Stomach smooth muscle (tissue), 2 donors: ENCODE measurements around the gene BACE2.
"Not testable (repeated sequence)": the region's sequence is repeated elsewhere in the genome, so short reads cannot be mapped to it uniquely, and the experiment has no call there.

Experiments used
- H3K27ac ChIP-seq: one replicate; pipeline ENCODE4 v1.7.0; 2013; ENCODE audit warnings: mild to moderate bottlenecking, low read length, inconsistent platforms
- H3K27me3 ChIP-seq, 2 donors: one replicate each; pipeline ENCODE4 v1.7.0; 2013; ENCODE audit warnings: low read length in 2 of 2; ENCODE audit not compliant: insufficient read depth in 2 of 2, control insufficient read depth in 1 of 2
- H3K36me3 ChIP-seq, 2 donors: one replicate each; pipeline ENCODE4 v1.7.0; 2013; ENCODE audit warnings: low read length in 2 of 2; ENCODE audit not compliant: control insufficient read depth in 2 of 2, insufficient read depth in 2 of 2
- H3K4me1 ChIP-seq: one replicate; pipeline ENCODE4 v1.7.0; 2013; ENCODE audit warnings: low read length; ENCODE audit not compliant: control insufficient read depth, insufficient read depth
- H3K4me3 ChIP-seq, 2 donors: one replicate each; pipeline ENCODE4 v1.7.0; 2013; ENCODE audit warnings: low read length in 2 of 2
- H3K9ac ChIP-seq, 2 donors: one replicate each; pipeline ENCODE4 v1.7.0; 2013; ENCODE audit warnings: low read length in 2 of 2, mild to moderate bottlenecking in 1 of 2
- H3K9me3 ChIP-seq, 2 donors: one replicate each; pipeline ENCODE4 v1.7.0; 2013; ENCODE audit warnings: low read length in 2 of 2; ENCODE audit not compliant: control insufficient read depth in 2 of 2
- donor health status: healthy.
- donor health status: Pancreatic carcinoma.

BACE2 gene

DNA sequence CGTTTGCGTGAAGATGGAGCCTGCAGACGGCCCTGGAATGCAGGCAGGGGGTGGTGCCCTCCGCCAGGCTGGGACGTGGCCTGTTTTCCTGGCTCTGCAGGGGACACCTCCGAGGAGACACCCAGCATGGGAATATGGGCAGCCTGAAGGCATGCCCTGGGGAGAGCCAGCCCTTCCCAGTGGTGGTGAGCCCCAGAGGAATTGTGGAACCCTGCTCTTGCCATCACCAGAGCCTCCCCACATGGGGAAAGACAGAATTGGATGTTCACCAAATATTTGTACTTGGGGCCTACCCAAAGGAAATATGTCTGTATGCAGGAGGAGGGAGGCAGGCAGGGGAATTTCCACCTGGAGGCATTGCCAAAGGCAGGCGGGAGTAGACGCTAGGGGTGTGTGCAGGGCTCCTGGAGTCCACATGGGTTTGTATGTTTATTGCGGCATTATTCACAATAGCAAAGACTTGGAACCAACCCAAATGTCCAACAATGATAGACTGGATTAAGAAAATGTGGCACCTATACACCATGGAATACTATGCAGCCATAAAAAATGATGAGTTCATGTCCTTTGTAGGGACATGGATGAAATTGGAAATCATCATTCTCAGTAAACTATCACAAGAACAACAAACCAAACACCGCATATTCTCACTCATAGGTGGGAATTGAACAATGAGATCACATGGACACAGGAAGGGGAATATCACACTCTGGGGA lies 70.3 kb downstream of the BACE2 start:
- peaks cover 10 to 26% of the 10 kb centered on the region in 2 donors for H3K36me3 ChIP-seq
- H3K27me3 ChIP-seq, H3K9me3 ChIP-seq, H3K9ac ChIP-seq, H3K4me3 ChIP-seq, H3K27ac ChIP-seq, H3K4me1 ChIP-seq: not testable (repeated sequence)

DNA sequence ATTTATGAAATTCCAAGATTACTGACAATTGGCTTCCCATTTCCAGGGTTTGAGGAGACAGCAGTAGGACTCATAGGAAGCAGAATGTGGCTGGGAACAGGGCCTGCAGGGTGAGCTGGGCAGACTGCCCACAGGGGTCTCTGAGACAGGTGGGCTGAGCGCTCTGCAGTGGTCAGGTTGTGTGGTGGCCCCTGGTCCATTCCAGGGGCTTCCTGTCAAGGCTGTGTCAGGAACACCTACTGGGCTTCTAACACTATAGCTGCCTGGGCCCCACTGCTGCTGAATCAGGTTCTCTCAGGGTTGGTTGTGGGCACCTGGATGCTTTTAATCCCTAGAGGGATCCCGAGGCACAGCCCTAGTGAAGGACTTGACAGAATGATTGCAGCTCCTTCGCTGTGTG lies 72.1 kb downstream of the BACE2 start:
- no peaks in the 10 kb centered on the region for H3K9me3 ChIP-seq
- no peak overlapping the region for H3K27ac ChIP-seq
- H3K36me3 ChIP-seq: peaks cover 16 to 33% of the 10 kb centered on the region in 2 donors

DNA sequence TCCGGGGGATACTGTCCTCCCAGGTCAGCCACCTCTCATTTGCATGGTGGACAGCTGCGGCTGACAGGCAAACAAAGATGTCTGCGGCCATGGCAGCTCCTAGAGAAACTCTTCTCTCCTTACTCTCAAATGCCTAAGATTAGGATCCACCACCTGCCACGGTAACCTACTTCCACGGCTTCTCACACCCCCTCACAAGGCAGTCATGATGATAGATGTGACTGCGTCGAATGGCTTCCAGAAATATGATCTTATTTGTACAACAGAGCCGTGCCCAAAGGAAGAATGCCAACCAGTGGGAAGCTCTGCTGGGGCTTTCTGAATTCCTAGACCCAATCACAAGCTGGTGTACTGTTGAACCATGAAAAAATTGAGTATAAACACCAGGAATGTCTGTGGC lies 73.4 kb downstream of the BACE2 start:
- H3K9me3 ChIP-seq: no peaks in the 10 kb centered on the region
- no peak overlapping the region for H3K4me3 ChIP-seq
- H3K27ac ChIP-seq: no peak overlapping the region
- H3K4me1 ChIP-seq: no peaks in the 10 kb centered on the region
- no peaks in the 10 kb centered on the region for H3K27me3 ChIP-seq
- H3K9ac ChIP-seq: no peak overlapping the region
- peaks cover 16 to 37% of the 10 kb centered on the region in 2 donors for H3K36me3 ChIP-seq

More for the DNA sequence above, 72.1 kb downstream of the BACE2 start:
- H3K4me3 ChIP-seq: no peak overlapping the region
- H3K9ac ChIP-seq: no peak overlapping the region
- no peaks in the 10 kb centered on the region for H3K4me1 ChIP-seq
- H3K27me3 ChIP-seq: no peaks in the 10 kb centered on the region

GRCh38 chr21:41242238-41242829 lies 74.4 kb downstream of the BACE2 start:
- no peak overlapping the region for H3K9ac ChIP-seq
- no peaks in the 10 kb centered on the region for H3K27me3 ChIP-seq
- H3K36me3 ChIP-seq: peaks cover 22 to 41% of the 10 kb centered on the region in 2 donors
- no peaks in the 10 kb centered on the region for H3K4me1 ChIP-seq
- no peak overlapping the region for H3K27ac ChIP-seq
- no peak overlapping the region for H3K4me3 ChIP-seq
- no peaks in the 10 kb centered on the region for H3K9me3 ChIP-seq

DNA sequence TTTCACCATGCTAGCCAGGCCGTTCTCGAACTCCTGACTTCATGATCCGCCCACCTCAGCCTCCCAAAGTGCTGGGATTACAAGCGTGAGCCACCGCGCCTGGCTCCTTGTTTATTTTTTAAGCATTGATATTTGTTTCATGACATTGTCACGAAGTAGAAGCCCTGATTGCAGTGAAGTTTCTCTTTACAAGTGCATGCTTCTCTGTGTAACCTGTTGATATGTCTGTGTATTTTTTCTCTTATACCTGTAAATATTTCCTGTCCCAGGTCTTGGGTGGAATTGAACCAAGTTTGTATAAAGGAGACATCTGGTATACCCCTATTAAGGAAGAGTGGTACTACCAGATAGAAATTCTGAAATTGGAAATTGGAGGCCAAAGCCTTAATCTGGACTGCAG lies 75.1 kb downstream of the BACE2 start:
- Histone ChIP-seq H3K4me3 (no peak overlapping the region), H3K27ac (no peak overlapping the region), H3K9me3 (no peaks in the 10 kb centered on the region), H3K27me3 (no peaks in the 10 kb centered on the region), H3K9ac (no peak overlapping the region), H3K36me3 (peaks cover 19 to 43% of the 10 kb centered on the region in 2 donors), H3K4me1 (no peaks in the 10 kb centered on the region)

- not testable (repeated sequence) for H3K27ac ChIP-seq, H3K4me3 ChIP-seq, H3K4me1 ChIP-seq, H3K9me3 ChIP-seq, H3K9ac ChIP-seq, H3K27me3 ChIP-seq
- peaks cover 23 to 43% of the 10 kb centered on the region in 2 donors for H3K36me3 ChIP-seq
Measured at GRCh38 chr21:41244266-41244880, 76.4 kb downstream of the BACE2 start.

DNA sequence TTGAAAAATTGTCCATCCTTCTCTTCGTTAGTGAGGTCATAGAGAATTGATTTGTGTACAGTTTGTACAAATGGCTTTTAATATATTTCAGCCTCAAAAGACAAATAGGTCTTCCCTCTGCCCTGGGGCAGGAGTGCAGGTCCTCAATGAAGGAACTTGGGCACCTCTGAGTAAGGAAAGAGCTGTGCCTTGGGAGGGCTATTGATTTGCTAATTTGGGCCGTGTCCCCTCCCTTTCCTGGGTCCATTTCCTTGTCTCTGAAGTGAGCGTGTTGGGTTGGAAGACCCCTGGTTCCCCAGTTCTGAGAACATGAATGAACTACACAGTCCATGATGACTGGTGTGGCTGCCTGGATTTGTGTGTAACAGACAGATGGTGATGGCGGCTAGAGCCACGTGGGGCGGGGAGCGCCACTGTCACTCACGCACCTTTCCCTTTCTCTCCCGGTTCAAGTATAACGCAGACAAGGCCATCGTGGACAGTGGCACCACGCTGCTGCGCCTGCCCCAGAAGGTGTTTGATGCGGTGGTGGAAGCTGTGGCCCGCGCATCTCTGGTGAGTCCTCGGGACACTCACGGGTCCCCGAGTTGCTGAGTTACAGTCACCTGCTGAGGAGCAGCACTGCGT lies 77.7 kb downstream of the BACE2 start:
- H3K4me1 ChIP-seq: no peaks in the 10 kb centered on the region
- H3K4me3 ChIP-seq: no peak overlapping the region
- H3K9me3 ChIP-seq: no peaks in the 10 kb centered on the region
- H3K9ac ChIP-seq: no peak overlapping the region
- peaks cover 25 to 44% of the 10 kb centered on the region in 2 donors for H3K36me3 ChIP-seq
- no peak overlapping the region for H3K27ac ChIP-seq
- H3K27me3 ChIP-seq: no peaks in the 10 kb centered on the region

DNA sequence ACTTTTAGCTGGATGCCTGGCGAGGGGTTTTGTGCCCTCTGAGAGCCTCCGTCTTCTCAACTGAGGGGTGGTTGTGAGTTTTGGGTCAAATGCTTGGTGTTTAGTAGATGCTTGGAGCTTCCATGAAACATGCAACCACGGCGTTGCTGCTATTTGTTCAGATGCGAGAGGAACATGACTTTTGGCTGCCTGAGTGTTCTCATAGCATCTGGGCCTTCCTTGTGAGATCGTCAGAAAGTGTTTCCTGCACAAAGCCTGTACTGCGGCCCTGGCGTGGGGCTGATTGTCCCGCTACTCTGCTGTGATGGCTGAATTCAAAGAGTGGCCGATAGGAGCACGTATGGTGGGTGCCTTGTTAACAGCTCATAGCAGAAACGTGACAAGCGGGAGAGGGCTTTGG lies 78.8 kb downstream of the BACE2 start:
- Histone ChIP-seq H3K4me1 (no peaks in the 10 kb centered on the region), H3K9ac (no peak overlapping the region), H3K4me3 (no peak overlapping the region), H3K27me3 (no peaks in the 10 kb centered on the region), H3K9me3 (no peaks in the 10 kb centered on the region), H3K36me3 (peaks cover 32 to 44% of the 10 kb centered on the region in 2 donors), H3K27ac (no peak overlapping the region)

GRCh38 chr21:41247561-41248545 lies 79.9 kb downstream of the BACE2 start:
- no peak overlapping the region for H3K9ac ChIP-seq
- peak overlapping the region; percentile 55 for H3K27ac ChIP-seq
- H3K4me1 ChIP-seq: no peaks in the 10 kb centered on the region
- no peaks in the 10 kb centered on the region for H3K9me3 ChIP-seq
- no peaks in the 10 kb centered on the region for H3K27me3 ChIP-seq
- peak overlapping the region in 1 of 2 donors; percentile 22 for H3K4me3 ChIP-seq
- peaks cover 36 to 50% of the 10 kb centered on the region in 2 donors for H3K36me3 ChIP-seq

DNA sequence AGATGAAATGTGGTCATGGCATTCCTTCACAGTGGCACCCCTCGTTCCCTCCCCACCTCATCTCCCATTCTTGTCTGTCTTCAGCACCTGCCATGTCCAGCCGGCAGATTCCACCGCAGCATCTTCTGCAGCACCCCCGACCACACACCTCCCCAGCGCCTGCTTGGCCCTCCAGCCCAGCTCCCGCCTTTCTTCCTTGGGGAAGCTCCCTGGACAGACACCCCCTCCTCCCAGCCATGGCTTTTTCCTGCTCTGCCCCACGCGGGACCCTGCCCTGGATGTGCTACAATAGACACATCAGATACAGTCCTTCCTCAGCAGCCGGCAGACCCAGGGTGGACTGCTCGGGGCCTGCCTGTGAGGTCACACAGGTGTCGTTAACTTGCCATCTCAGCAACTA lies 81.5 kb downstream of the BACE2 start:
- H3K27ac ChIP-seq: no peak overlapping the region
- H3K27me3 ChIP-seq: no peaks in the 10 kb centered on the region
- H3K9ac ChIP-seq: no peak overlapping the region
- H3K36me3 ChIP-seq: peaks cover 40 to 54% of the 10 kb centered on the region in 2 donors
- no peak overlapping the region for H3K4me3 ChIP-seq
- no peaks in the 10 kb centered on the region for H3K4me1 ChIP-seq
- H3K9me3 ChIP-seq: no peaks in the 10 kb centered on the region
